DND-41 (cell line): ENCODE measurements around the gene NENF.

Experiments
- CTCF ChIP-seq: IDR thresholded peaks from 2 replicates; pipeline ENCODE4 v1.5.1; 2012; ENCODE audit warnings: borderline replicate concordance, low read length, moderate library complexity, mild to moderate bottlenecking; ENCODE audit not compliant: poor library complexity, severe bottlenecking; ENCODE audit errors: extremely low read depth
- EZH2 ChIP-seq: IDR thresholded peaks from 3 replicates; pipeline ENCODE4 v1.6.1; 2012; ENCODE audit warnings: borderline replicate concordance, low read depth, mild to moderate bottlenecking, moderate library complexity, low read length, inconsistent platforms; ENCODE audit not compliant: severe bottlenecking

GRCh38 chr1:212463565-212464285, 31.0 kb downstream of the NENF start:
- TF ChIP-seq CTCF (no peak), EZH2 (no peak)
